Smooth muscle cell of the brain vasculature (primary cell): ENCODE data around the gene MS4A5.
"Not testable (repeated sequence)": the region's sequence is repeated elsewhere in the genome, so short reads cannot be mapped to it uniquely, and the experiment has no call there.

Source experiments
- DNase-seq: peaks from one replicate; pipeline ENCODE4 v3.0.0-alpha.2; 2012; ENCODE audit warnings: low read depth, low spot score

Gene MS4A5, protein sequence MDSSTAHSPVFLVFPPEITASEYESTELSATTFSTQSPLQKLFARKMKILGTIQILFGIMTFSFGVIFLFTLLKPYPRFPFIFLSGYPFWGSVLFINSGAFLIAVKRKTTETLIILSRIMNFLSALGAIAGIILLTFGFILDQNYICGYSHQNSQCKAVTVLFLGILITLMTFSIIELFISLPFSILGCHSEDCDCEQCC

DNA sequence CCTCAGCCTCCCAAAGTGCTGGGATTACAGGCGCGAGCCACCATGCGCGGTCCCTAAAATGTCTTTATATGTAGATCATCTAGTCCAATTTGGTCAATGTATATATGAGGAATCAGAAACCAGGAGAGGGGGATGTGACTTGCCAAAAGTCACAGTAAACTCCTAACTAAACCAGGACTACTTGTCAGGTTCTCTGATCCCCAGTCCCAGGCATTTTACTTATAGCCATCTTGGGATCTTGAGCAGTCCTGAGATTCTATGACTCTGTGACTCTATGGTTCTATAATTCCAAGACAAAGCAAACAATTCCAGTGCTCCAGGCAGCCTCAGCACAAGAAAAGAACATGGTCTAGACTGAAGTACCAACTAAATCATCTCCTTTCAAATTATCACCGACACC is at the start of gene MS4A5:
MS4A5 (plus strand) TSS at position 301 of the 400 bp plus-strand sequence. CDS start 103 bp downstream, outside the sequence.
- DNase-seq, result no peak

DNA sequence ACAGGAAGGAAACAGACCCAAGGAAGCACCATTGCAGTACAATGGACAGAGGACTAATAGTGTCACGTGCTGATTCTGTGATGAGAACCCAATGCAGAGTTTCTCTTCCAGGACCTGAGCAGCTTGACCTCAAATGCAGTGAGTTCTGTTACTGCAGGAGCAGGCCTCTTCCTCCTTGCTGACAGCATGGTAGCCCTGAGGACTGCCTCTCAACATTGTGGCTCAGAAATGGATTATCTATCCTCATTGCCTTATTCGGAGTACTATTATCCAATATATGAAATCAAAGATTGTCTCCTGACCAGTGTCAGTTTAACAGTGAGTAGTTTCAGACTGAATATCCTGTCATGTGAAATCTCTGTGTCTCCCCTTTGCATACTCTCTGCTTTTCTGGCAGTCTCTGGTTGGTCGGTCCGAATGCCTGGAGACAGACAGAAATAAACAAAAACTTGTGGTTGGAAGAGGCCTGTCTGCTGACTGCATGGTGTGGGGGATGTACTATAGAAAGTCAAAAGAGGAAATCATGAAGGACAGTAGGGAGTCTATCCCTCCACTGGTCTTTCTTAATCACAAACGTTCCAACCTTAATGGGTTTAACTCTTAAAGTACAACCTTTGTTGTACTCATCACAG is 40.0 kb upstream of the MS4A5 start:
- no peak for DNase-seq

DNA sequence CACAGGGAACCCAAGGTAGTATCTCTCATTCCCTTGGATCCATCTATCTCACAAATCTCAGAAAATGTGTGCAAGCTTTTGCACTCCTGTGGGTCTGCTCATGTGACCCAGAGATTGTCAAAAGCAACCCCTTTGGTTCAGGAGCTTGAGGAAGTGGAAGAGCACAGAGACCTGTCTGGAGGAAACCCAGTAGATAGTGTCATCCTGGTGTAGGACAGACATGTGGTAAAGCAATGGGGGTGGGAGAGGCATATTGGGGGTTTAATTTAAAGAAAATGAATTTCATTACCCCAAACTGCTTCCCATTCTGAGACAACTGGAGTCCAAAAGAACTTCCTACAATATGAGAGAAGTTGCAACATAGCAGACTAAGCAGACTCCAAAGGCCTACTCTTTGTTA is 39.0 kb upstream of the MS4A5 start:
- DNase-seq, result no peak

DNA sequence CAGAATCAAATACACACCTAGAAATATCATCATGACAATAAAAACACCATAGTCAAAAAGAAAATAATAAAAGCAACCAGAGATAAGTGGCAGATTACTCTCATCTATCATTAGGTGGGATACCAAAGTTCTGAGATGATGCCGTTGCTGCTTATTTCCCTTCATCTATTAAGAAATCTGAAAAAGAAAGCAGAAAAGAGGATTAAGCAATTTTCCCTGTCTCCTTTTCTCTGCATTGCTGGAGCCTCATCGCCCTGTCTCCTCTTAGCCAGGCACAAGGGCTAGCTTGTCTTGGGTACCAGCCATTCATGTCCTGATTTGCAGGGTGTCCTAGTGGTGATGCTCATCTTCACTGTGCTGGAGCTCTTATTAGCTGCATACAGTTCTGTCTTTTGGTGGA is 37.0 kb upstream of the MS4A5 start:
- no peak for DNase-seq

DNA sequence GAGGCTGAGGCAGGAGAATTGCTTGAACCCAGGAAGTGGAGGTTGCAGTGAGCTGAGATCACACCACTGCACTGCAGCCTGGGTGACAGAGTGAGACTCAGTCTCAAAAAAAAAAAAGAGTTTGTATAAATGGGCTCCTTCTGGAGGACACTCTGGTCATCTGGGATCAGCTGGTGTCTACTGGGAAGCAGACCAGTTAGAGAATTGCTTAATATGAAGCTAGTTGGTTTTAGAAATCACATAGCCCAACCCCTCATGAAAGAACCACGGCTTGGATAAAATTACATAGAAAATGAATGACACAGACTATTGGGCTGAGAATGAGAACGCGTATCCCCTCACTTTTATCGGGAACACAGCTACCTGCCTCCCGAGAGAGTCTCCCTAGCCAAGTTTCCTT is 36.4 kb upstream of the MS4A5 start:
- no peak for DNase-seq

DNA sequence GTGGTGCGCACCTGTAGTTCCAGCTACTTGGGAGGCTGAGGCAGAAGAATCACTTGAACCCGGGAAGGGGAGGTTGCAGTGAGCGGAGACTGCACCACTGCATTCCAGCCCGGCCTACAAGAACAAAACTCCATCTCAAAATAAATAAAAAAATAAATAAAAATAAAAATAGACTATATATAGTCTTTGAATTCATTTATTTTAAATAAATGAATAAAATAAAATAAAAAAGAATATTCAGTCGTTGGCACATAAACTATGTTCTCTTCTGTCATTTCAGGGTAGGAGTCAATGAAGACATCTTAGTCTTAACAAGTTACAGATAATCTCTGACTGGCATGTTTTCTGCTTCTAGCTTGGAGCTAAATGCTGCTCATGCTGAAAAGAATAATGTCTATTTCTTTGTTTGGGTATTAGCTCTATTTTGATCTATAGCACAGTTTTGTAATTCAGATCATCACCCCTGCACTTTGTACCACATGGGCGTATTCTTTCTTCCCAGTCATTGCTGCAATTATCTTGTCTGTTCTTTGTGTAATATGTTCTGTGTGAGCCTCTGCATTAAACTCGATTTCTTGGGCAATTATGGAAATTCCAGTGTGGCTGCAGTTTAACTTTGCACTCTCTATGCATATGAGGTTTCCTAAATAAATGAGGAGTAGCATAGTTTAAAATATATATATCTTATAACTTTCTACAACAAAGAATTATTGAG is 34.5 kb upstream of the MS4A5 start:
- no peak for DNase-seq

DNA sequence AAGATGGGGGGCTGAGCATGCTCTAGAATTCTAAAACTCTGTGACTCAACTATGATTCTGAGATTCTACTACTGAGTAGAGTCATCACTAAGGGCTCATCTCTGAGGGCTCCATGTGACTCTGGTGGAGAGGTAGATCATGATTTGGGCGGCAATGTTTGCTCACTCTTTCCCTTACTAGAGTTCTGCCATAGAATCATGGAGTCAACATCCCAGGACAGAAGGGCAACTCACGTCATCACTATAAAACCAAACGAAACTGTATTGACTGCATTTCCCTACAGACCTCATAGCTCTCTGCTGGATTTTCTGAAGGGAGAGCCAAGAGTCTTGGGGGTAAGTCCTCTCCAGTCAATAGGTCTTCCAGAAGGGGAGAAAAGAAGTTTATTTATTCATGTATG is 33.0 kb upstream of the MS4A5 start, which contains the start of gene MS4A14:
MS4A14 (plus strand) TSS at position 78 of the 400 bp plus-strand sequence; CDS start at position 198, 120 bp downstream.
- no peak for DNase-seq

DNA sequence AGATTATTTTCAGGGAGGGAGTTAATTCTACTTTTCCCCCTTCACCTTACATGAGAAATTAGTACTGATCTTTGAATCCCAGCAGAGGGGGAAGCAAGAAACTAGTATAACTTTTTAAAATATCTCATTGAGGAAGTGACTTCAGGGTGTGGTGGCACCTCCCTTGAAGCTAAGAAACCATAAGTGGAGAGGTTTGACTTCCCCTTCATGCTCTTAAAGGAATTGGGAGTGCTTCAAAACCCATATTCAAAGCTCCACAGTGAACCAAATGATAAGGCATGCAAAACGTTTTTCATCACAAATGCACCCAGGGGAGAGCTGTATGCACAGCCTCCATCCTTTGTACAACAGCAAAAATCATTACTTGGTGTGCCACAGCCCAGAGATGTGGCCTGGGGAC is 32.6 kb upstream of the MS4A5 start:
- DNase-seq, result no peak

DNA sequence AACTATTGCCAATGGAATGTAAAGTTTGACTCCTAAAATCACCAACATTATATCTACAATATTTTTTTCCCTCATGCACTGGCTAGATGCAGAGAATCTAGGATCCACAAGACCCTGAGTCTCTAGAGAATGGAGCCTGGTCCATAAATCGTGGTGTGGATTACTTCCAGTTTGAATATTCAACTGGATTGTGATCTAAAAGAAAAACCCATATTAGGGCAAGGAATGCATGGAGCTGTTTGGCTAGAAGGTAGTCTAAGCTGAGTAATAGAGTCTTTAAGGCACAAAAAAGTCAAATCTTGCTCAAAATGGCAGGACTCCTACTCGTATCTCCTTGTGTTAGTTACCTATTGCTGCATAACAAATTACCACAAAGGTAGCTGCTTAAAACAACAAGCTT is 9.4 kb upstream of the MS4A5 start:
- no peak for DNase-seq

DNA sequence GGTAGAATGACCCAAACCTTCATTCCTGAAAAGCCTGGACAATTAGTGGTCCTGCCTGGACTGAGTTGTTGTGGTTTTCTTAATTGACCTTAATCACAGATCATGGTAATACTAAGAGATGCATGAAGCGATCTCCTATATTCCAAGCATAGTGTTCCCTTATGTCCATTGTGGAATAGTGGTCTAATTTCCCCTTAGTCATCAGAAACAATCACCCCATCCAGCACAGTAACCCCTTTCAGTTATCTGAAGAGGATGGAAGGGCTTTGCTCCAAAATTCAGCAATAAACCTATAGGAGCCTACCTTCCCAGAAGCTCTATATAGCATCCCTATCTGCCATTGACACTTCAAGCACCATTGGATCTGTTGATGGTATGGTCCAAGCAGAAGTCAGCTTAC is 6.8 kb upstream of the MS4A5 start:
- no peak for DNase-seq

DNA sequence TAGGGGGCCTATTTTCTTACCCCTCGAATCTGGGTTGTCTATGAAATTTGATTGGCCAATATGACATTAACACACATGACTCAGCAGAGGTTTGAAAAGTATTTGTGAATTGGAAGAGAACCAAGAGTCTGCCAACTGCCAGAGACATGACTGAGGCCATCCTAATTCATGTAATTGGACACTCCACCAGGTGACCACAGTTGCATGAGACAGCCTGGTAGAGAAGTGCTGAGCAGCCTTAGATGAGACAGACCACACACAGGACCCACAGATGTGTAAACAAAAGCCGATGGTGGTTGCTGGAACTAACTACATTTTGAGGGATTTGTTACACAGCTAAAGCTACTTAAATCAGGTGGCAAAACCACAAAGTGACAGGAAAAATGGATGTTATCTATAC is 855 bp upstream of the MS4A5 start:
- no peak for DNase-seq

DNA sequence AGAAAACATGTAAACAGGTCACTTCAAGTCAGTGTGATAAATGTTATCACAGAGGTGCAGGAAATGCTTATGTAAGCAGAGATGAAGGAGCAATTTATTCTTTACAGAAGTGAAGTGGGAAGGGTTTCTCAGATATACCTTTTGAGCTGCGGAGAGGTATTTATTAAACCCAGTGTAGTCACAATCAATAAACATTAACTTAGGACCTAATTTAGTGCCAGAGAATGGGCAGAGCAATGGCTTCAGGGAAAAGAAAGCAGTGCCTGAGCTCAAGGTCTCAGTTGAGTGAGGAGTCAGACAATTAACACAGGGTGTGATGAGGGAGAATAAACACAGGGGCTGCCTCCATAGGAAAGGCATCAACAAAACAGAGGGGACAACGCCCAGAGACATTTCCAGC is 1.9 kb downstream of the MS4A5 start:
- DNase-seq, result no peak

DNA sequence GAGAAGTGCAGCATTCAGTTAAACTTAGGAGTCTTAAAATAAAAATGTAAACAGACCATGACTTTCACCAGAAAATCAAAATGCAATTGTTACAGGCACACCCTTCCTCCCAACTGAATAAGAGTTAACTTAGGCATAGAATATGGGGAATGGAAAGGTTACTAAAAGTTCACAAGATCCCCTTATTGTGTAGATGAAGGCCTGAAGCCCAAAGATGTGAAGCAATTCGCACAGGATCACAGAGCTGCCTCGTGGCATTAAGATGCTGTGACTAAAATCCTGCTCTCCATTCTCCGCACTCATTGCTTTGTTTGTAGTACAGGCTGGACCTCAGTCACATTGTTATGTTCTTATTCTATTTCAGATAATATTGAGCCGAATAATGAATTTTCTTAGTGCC is 4.0 kb downstream of the MS4A5 start:
- DNase-seq, result no peak

DNA sequence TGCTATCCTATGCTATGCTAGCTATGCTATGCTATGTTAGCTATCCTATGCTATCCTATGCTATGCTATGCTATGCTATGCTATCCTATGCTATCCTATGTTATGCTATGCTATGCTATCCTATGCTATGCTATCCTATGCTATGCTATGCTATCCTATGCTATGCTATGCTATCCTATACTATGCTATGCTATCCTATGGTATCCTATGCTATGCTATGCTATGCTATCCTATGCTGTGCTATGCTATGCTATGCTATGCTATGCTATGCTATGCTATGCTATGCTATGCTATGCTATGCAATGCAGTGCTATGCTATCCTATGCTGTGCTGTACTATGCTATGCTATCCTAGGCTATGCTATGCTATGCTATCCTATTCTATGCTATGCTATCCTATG is 17.7 kb downstream of the MS4A5 start:
- DNase-seq, result no peak

DNA sequence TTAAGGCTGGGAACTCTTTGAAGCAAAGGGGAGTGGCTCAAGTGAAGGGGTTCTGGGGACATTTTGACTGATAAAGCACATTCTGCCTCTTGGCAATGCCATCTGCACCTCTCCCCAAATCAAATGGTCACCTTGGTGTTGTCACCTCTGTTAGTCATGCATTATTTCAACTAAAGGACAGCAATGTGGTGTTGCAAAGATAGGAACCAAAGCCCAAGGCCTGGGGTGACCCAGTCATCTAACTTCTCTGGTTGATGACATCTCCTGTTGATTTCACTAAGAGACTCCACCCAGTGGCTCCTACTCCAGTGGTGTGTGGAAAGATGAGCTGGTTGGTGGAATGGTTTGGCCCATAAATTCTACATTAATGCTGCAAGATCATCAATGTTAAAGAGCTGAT is 18.5 kb downstream of the MS4A5 start:
- DNase-seq, result no peak

DNA sequence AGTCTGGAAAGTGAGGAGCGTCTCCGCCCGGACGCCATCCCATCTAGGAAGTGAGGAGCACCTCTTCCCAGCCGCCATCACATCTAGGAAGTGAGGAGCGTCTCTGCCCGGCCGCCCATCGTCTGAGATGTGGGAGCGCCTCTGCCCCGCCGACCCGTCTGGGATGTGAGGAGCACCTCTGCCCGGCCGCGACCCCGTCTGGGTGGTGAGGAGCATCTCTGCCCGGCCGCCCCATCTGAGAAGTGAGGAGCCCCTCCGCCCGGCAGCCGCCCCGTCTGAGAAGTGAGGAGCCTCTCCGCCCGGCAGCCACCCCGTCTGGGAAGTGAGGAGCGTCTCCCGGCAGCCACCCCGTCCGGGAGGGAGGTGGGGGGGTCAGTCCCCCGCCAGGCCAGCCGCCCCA is 21.8 kb downstream of the MS4A5 start:
- DNase-seq, result not testable (repeated sequence)

DNA sequence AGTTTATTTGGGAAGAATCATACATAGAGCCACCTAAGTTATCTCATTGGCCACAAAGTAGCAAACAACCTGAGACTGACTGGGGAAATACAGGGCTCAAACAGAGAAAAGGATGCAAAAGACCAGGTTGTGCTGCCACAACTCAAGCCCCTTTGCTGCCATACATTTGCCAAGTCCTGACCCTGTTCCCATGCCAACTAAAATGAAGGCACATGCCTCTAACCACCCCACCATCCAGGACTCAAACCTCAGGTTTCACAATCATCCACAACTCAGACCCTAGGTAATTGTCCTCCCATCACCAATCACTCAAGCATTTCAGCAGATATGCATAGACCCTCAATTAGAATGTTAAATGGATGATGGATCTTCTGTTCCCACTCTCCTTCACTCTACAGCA is 24.8 kb downstream of the MS4A5 start:
- no peak for DNase-seq

DNA sequence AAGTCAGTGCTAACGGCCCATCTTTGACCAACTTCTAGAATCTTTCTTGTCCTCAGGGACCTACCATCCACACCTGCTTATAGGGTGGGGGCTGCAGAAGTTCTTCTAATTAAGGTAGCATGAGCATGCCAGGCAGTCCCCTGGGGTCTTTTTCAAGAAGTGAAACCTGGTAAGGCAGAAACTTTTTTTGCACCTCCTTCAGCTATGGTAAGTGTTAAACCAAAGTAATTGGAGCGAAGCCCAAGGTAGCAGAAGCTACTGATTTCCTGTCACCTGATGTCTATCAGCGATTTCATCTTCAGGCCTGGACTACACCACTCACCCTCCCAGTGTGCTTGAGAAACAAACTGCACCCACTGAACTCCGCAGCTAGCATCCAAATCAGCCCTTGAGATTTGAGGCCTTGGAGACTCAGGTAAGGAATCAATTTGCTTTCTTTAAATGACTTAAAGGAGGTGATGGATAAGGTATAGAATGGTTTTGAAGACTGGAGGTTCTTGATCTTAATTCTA is 26.2 kb downstream of the MS4A5 start, which contains the start of gene MS4A1:
MS4A1 (plus strand) TSS at position 317 of the 512 bp plus-strand sequence. CDS start 6,528 bp downstream, outside the sequence.
- DNase-seq, result no peak

DNA sequence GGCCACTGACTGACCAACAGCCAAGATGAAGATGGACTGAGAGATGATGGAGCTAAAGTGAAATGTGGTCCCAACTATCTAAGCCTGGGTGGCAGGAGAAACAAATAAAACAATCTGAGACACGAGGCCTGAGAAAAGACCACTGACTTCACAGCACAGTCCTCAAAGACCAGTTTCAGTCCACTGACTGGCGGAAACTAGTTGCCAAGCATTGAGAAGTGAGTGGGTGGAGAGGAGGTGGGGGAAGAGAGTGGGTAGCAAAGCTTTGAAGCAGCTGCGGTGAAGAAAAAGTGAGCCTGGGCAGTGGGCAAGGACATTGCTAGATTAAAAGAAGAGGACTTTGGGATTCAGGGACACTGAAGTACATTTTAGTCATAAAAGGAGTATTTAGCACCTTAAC is 28.2 kb downstream of the MS4A5 start:
- no peak for DNase-seq

DNA sequence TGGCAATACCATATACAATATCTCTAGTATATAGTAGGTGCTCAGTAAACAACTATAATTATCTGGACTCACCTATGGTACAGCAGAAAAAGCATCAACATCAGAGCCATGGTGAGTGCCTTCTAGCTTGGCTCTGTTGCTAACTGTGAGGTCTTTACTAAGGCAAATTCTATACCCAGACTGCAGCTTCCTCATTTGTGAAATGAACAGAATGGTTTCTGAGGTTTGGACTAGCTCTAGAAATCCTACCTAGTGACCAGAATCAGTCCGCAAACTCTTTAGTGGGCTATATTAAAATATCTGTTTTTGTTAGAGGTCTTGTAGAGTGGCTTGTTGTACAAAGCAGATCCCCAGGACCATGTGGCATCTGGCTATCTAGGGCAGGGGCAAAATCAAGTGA is 30.0 kb downstream of the MS4A5 start:
- DNase-seq, result no peak

DNA sequence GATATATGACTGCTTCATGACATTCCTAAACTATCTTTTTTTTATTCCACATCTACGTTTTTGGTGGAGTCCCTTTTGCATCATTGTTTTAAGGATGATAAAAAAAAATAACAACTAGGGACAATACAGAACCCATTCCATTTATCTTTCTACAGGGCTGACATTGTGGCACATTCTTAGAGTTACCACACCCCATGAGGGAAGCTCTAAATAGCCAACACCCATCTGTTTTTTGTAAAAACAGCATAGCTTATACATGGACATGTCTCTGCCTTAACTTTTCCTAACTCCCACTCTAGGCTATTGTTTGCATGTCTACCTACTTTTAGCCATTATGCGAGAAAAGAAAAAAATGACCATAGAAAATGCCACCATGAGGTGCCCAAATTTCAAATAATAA is 39.5 kb downstream of the MS4A5 start:
- DNase-seq, result no peak

DNA sequence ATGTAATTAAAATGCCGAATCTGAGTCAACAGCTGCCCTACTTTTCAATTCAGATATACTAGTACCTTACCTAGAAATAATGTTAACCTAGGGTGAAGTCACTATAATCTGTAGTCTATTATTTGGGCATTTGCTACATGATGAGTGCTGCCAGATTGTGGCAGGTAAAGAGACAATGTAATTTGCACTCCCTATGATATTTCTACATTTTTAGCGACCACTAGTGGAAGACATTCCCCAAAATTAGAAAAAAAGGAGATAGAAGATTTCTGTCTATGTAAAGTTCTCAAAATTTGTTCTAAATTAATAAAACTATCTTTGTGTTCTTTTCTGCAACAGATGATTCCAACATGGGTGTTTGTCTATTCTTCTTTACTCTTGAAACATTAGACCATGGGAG is 40.4 kb downstream of the MS4A5 start:
- no peak for DNase-seq

DNA sequence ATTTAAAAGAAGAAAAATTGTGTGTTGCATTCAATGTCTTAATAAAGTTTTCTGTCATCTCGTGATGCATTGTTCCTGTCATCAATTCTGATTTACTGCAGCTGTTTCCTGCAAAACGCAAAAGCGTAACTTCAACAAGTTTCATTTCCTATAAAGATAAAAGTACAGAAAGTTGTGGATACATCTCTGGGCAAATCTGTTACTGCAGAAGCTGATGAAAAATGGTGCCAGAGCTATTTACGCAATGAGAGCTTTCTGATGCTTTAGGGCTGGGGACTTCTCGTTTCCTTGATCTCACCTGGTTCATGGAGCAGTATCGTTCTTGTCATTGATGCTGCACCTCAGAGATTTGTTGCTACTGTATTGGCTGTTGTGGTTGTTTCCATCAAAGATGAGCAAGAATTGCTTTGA is 47.7 kb downstream of the MS4A5 start:
- DNase-seq, result no peak
